Measurements from ENCODE around the gene SLC41A3.

The SLC41A3 gene

GRCh38 chr3:126026761-126027160 is 57.2 kb downstream of the SLC41A3 start:
- no peaks in the 10 kb centered on the region for H3F3A ChIP-seq (ENCODE audit: control insufficient read depth, insufficient read depth)
- H3K4me3 ChIP-seq (ENCODE audit: low read length), result no peak overlapping the region
- no peak overlapping the region for H3K27ac ChIP-seq (ENCODE audit: low read depth, low read length)
- no peaks in the 10 kb centered on the region for H4K20me1 ChIP-seq (ENCODE audit: control insufficient read depth, insufficient read depth, low read depth, low read length)
- TF ChIP-seq EZH2phosphoT487 (IDR thresholded peaks at IDR 0.05; ENCODE audit: borderline replicate concordance, low read length), result no peak
- no peak for TF ChIP-seq CTCF (IDR thresholded peaks at IDR 0.05; ENCODE audit: low read depth, low read length, poor library complexity, severe bottlenecking)
- no peaks in the 10 kb centered on the region for H3K79me2 ChIP-seq (ENCODE audit: control insufficient read depth, low read length)
- H3K9me3 ChIP-seq (ENCODE audit: control insufficient read depth, insufficient read depth, low read length), result peaks cover 13% of the 10 kb centered on the region
- peaks cover 11% of the 10 kb centered on the region; the same call in 1 of the 2 replicates for H3K4me1 ChIP-seq (ENCODE audit: control insufficient read depth, low read length)
- H3K4me2 ChIP-seq (ENCODE audit: low read length), result no peak overlapping the region
- no peaks in the 10 kb centered on the region for H3K27me3 ChIP-seq (ENCODE audit: control insufficient read depth, low read length)
- H3K36me3 ChIP-seq (ENCODE audit: control insufficient read depth, low read length), result peaks cover 8% of the 10 kb centered on the region; the same call in 1 of the 2 replicates
- no peaks in the 10 kb centered on the region for H3K9me2 ChIP-seq (replicated peaks; ENCODE audit: control insufficient read depth, low read length)

- H3K4me3 ChIP-seq (ENCODE audit: low read length), result no peak overlapping the region
- peaks cover 8% of the 10 kb centered on the region; the same call in 1 of the 2 replicates for H3K36me3 ChIP-seq (ENCODE audit: control insufficient read depth, low read length)
- H3F3A ChIP-seq (ENCODE audit: control insufficient read depth, insufficient read depth), result no peaks in the 10 kb centered on the region
- no peaks in the 10 kb centered on the region for H3K79me2 ChIP-seq (ENCODE audit: control insufficient read depth, low read length)
- H3K9me3 ChIP-seq (ENCODE audit: control insufficient read depth, insufficient read depth, low read length), result peaks cover 13% of the 10 kb centered on the region
- no peak overlapping the region for H3K4me2 ChIP-seq (ENCODE audit: low read length)
- H3K27me3 ChIP-seq (ENCODE audit: control insufficient read depth, low read length), result no peaks in the 10 kb centered on the region
- no peaks in the 10 kb centered on the region for H4K20me1 ChIP-seq (ENCODE audit: control insufficient read depth, insufficient read depth, low read depth, low read length)
- peaks cover 11% of the 10 kb centered on the region; the same call in 1 of the 2 replicates for H3K4me1 ChIP-seq (ENCODE audit: control insufficient read depth, low read length)
- no peak for TF ChIP-seq EZH2phosphoT487 (IDR thresholded peaks at IDR 0.05; ENCODE audit: borderline replicate concordance, low read length)
- TF ChIP-seq CTCF (IDR thresholded peaks at IDR 0.05; ENCODE audit: low read depth, low read length, poor library complexity, severe bottlenecking), result no peak
- H3K9me2 ChIP-seq (replicated peaks; ENCODE audit: control insufficient read depth, low read length), result no peaks in the 10 kb centered on the region
- H3K27ac ChIP-seq (ENCODE audit: low read depth, low read length), result no peak overlapping the region
Measured at GRCh38 chr3:126026277-126026751, 57.6 kb downstream of the SLC41A3 start.

- Histone ChIP-seq H3K9me2 (replicated peaks; ENCODE audit: control insufficient read depth, low read length) (no peaks in the 10 kb centered on the region), H3K79me2 (ENCODE audit: control insufficient read depth, low read length) (no peaks in the 10 kb centered on the region), H3K4me2 (ENCODE audit: low read length) (no peak overlapping the region), H3K4me1 (ENCODE audit: control insufficient read depth, low read length) (peaks cover 11% of the 10 kb centered on the region; the same call in 1 of the 2 replicates), H3K9me3 (ENCODE audit: control insufficient read depth, insufficient read depth, low read length) (peaks cover 13% of the 10 kb centered on the region), H3K27ac (ENCODE audit: low read depth, low read length) (no peak overlapping the region), H3K36me3 (ENCODE audit: control insufficient read depth, low read length) (peaks cover 8% of the 10 kb centered on the region; the same call in 1 of the 2 replicates), H3K27me3 (ENCODE audit: control insufficient read depth, low read length) (no peaks in the 10 kb centered on the region), H3F3A (ENCODE audit: control insufficient read depth, insufficient read depth) (no peaks in the 10 kb centered on the region), H4K20me1 (ENCODE audit: control insufficient read depth, insufficient read depth, low read depth, low read length) (no peaks in the 10 kb centered on the region), H3K4me3 (ENCODE audit: low read length) (no peak overlapping the region)
- TF ChIP-seq EZH2phosphoT487 (IDR thresholded peaks at IDR 0.05; ENCODE audit: borderline replicate concordance, low read length) (no peak), CTCF (IDR thresholded peaks at IDR 0.05; ENCODE audit: low read depth, low read length, poor library complexity, severe bottlenecking) (no peak)
Measured at GRCh38 chr3:126025862-126026261, 58.1 kb downstream of the SLC41A3 start.

All from DOHH2 (cell line).